Activated T-cell treated with anti-CD3 and anti-CD28 coated beads for 1 hour (primary cell): ENCODE measurements around the gene AANAT.

Experiments
- DNase-seq: peaks from one replicate; pipeline ENCODE4 v3.0.0-alpha.2; 2020; ENCODE audit warnings: low read depth

Gene AANAT

GRCh38 chr17:76467366-76467765 lies at the start of gene AANAT:
TSS of gene AANAT (plus strand) at chr17:76467603. CDS start at chr17:76468747, 1,144 bp downstream.
- DNase-seq, result no peak

DNA sequence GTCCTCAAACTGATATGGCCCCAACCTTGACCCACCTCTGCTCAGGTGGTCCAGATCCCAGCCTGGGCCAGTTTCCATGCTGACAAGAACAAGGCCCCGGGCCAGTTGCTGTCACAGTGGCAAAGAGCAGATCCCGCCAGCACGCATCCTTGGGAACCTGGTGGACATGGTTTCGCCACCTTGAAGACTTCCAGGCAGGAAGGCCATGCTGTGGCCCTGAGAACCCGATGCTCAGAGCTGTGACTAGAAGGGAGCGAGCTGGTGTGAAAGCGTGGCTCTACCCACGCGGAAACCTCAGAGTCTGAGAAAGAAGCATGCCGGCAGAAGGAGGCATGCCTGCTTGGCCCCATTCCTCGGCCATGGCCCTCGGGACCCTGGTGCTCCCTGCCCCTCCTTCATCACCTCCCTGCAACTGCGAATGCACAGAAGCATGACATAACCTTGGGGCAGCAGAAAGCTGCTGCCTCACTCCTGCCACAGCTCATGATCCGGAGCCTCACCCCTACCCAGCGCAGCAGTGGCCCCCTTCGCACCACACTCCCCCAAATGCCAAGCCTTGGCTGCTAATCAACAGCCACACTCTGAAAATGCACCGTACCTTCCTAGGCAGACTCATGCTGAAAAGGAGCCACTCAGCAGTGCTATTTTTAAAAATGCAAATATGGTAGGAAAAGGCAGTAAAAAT lies 47.7 kb upstream of the AANAT start:
- no peak for DNase-seq

DNA sequence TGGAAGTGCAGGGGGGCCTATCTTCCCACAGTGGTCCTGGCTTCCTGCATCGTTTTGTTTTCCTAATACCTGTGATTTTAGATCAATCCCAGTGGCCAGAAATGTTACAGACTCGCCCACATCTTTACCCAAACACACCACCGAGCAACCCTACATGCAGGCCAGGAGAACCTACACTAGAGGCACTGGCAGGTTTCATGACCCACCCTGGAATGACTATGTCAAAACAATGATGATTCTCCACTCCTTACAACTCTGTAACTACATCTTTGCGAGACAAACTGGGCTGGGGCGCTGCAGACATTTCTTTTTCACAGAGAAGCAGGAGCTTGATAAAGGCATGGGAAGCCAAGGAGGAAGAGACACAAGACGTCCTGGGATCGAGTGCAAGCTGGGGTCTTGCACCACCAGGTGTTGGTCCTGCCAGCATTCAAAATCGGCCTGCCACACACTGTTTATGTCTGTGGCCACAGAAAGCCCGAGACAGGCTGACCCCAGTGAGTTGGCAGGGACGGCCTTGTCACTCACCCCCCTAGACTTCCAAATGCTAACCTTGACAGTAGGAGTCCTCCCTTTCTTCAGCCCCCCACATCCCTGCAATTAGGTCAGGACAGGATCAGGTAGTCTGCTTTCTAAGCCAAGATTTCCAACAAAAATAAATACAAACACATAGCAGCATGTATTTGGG lies 46.9 kb upstream of the AANAT start:
- DNase-seq, result no peak

GRCh38 chr17:76421044-76421407 lies 46.4 kb upstream of the AANAT start:
- DNase-seq, result no peak

DNA sequence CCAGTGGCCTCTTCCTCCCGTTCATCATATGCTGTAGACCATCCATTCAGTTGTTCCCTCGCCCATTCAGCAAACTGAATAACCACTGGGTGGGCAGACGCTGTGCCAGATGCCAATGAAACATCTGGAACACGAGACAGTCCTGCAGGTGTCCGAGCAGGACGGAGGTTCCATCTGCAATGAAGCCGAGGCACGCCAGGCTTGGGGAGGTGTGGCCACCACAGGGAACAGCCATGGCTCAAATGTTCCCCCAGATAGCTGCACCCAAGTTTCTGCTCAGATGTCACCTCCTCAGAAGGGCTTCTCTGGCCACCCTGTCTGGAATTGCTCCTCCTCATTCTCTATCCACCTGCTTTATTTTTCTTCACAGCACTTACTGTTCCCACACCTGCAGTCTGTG lies 45.0 kb upstream of the AANAT start:
- DNase-seq, result no peak

GRCh38 chr17:76422860-76423259 lies 44.5 kb upstream of the AANAT start:
- DNase-seq, result no peak

DNA sequence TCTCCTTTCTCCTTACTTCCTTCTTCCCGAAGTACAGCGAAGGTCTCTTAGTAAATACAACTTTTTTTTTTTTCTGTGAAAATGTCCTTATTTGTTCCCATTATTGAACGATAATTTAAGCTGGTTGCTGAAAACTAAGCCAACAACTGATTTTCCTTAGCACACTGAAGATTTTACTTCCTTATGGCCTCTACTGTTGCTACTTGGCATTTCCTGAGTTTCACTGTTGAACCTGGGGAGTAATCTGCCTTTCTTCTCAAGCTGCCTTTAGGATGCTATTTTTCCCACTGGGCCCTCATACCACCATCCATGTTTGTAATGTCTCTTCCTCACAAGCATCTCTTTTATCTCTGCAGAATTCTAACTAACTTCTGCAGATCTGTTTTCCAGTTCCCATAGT lies 40.5 kb upstream of the AANAT start:
- no peak for DNase-seq

DNA sequence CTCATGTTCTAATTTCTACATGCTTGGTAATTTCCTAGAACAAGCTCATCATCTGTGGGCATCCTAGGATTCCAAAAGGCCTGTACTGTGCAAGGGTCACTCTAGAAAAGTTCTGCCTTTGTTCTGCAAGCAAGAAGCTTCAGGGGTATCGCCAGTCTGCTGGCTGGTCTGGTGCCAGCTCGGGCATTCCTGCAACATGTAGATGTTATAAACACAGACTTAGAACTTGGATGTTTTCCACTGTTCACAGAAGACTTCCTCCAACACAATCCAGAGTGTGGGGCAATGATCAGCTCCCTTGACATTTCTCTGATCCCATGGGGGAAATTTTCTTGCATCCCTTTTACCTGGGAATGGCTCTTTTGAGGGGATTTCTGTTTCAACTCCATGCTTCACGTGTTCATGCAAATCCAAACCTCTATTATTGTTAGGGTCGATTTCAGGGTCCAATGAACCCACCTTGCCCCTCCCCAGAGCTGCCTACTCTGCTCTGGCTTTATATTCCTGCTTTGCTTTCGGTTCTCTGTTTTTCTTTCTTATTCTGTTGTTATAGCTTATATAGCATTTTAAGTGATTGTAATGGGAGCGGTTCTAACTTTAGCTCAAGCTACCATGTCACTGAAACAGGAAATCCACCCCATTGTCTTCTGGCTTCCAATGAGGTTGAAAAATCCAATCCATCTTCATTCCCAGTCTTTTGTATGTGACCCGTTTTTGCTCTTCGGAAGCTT lies 39.7 kb upstream of the AANAT start:
- DNase-seq, result no peak

DNA sequence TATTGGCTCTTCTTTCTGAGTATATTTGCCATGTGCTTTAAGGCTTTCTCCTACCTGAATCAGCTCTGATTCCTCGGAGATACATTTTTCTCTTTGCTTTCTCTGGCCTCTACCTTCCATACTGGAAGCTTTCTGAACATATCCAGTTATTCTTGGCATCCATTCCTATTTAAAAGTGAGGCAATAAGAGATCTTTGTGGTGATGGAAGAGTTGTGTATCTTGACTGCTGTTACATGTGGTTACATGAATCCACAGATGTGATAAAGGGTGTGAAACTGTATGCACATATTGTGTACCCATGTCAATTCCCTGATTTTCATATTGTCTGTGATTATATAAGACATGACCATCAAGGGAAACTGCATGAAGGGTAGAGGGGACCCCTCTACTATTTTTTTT lies 38.9 kb upstream of the AANAT start:
- no peak for DNase-seq

DNA sequence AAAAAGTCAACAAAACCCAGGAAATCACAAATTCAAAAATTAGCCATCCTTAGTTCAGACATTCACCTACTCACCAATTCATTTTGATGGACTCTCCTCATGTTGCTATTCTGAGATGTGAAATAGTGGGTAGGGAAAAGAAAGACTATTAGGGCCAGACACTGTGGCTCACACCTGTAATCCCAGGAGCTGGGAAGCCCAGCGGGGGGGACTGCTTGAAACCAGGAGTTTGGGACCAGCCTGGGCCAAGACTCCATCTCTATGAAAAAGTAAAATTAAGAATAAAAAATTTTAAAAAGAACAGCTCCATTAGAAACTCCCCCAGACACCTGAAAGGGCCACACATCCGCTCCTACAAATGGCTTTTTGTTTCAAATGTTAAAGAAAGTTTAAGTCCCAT lies 35.9 kb upstream of the AANAT start:
- DNase-seq, result no peak

- DNase-seq, result no peak
Measured at GRCh38 chr17:76432004-76432403, 35.4 kb upstream of the AANAT start.

DNA sequence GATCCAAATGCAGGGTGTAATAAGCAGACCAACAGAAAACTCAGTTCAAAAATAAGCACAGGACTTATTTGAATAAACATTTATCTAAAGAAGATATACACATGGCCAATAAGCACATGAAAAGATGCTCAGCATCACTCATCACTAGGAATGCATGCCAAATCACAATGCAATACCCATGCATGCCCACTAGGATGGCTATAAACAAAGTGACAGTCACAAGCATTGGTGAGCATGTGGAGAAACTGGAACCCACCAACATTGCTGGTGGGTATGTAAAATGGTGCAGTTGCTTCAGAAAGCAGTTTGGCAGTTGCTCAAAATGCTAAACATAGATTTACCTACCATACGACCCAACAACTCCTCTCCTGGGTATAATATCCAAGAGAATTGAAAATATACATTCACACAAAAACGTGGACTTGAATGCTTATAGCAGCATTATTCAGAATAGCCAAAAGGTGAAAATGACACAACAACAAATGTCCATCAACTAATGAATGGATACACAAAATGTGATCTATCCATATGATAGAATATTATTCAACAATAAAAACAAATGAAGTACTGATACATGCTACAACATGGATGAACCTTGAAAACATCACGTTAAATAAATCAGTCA lies 34.6 kb upstream of the AANAT start:
- no peak for DNase-seq

- DNase-seq, result no peak
Measured at GRCh38 chr17:76433693-76434092, 33.7 kb upstream of the AANAT start.

GRCh38 chr17:76434870-76435269 lies 32.5 kb upstream of the AANAT start:
- no peak for DNase-seq

DNA sequence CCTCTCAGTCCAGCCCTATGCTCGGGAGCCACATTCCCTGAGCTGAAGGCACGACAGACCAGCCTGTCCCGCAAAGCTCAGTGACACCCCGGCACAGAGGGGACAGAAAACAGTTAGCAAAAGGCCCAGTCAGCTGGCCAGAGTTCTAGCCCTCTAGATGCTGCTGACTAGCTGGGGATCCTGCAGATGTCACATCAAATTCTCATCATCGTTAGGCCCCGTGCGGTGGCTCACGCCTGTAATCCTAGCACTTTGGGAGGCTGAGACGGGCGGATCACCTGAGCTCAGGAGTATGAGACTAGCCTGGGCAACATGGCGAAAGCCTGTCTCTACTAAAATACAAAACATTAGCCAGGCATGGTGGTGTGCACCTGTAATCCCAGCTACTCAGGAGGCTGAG lies 31.7 kb upstream of the AANAT start:
- DNase-seq, result no peak

- DNase-seq, result no peak
Measured at GRCh38 chr17:76437467-76438402, 29.7 kb upstream of the AANAT start.

DNA sequence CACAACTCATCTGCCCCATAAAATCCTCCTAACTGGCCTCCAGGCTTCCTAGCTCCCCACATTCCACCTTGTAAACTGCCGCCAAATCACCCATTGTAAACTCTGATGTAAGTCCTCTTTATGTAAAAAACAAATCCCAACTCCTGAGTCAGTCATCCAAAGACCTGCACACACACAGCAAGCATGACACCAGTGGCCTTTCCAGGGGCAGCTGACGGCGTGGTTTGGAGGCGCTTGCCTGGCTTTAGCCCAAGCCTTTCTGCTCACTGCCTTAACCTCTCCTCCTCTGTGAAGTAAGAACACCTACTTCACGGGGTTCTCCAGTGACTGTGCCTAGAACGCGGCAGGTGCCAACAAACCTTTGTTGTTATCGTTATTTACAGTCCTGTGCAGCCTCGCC lies 28.5 kb upstream of the AANAT start:
- no peak for DNase-seq

DNA sequence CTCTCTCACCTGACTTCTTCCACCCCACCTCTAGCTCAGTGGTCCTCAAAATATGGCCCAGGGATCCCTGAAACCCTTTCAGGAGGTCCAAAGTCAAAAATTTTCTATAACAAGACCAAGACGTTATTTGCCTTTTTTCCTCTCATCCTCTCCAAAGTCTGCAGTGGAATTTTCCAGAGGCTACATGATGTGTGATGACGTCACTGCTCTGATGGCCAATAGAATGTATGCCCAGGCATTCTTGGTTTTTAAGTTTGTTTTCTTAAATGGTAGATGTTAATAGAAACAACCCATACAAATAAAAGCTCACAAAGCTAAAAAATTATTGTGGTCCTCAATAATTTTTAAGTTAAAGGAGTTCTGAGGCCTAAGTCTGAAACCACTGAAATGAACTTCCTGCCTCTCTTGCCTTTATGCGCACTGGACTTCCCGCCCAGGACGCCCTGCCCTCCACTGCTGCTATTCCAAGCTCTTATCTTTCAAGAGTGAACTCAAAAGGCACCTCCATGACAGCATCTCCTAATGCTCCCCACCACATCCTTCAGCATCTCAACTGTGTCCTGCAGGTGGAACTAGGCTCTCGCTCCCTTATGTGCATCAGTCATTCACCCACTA lies 28.0 kb upstream of the AANAT start:
- no peak for DNase-seq

- DNase-seq, result no peak
Measured at GRCh38 chr17:76440751-76441362, 26.5 kb upstream of the AANAT start.

GRCh38 chr17:76441686-76442340 lies 25.6 kb upstream of the AANAT start:
- no peak for DNase-seq
